Activated naive CD4-positive, alpha-beta T cell treated with anti-CD3 and anti-CD28 coated beads for 36 hours (primary cell): ENCODE measurements around the gene TENM4. TPM values are rescaled to one million over a fixed set of nuclear protein-coding genes. Genes with fewer than 3 reads are reported as not detected.

Experiments used
- CTCF ChIA-PET: fragments of 350-600 bp; sonication (Branson Sonifier 250); formaldehyde crosslinking; loops from one replicate; lab custom pipeline; 2021; ENCODE audit warnings: antibody characterized with exemption; lab: Charles Lee
- DNase-seq: peaks from one replicate; pipeline ENCODE4 v3.0.0-alpha.2; 2020
- H3K27ac Mint-ChIP-seq: one replicate; pipeline ENCODE4 v1.8.0; 2021; ENCODE audit warnings: mild to moderate bottlenecking, mixed read lengths
- H3K27me3 Mint-ChIP-seq: one replicate; pipeline ENCODE4 v1.8.0; 2021; ENCODE audit warnings: low read depth, mixed read lengths
- H3K36me3 Mint-ChIP-seq: one replicate; pipeline ENCODE4 v1.8.0; 2021; ENCODE audit warnings: low read depth, mixed read lengths
- H3K4me1 Mint-ChIP-seq: one replicate; pipeline ENCODE4 v1.8.0; 2021; ENCODE audit warnings: low read depth, mixed read lengths
- H3K4me3 Mint-ChIP-seq: one replicate; pipeline ENCODE4 v1.8.0; 2021; ENCODE audit warnings: mild to moderate bottlenecking, moderate library complexity, mixed read lengths
- H3K9me3 Mint-ChIP-seq: one replicate; pipeline ENCODE4 v1.8.0; 2021; ENCODE audit warnings: mixed read lengths
- intact Hi-C: fragments of 100-400 bp; cut with micrococcal nuclease; formaldehyde crosslinking; loops from one replicate; pipeline ENCODE4 v1.15.1; 2023
- total RNA-seq, 2 experiments: library from RNA; stranded (reverse); gene quantifications; one replicate each; pipeline ENCODE4 v1.2.3, GENCODE V29; 2021

The TENM4 gene
- total RNA-seq, 2 experiments from 2014 or later = not detected

DNA sequence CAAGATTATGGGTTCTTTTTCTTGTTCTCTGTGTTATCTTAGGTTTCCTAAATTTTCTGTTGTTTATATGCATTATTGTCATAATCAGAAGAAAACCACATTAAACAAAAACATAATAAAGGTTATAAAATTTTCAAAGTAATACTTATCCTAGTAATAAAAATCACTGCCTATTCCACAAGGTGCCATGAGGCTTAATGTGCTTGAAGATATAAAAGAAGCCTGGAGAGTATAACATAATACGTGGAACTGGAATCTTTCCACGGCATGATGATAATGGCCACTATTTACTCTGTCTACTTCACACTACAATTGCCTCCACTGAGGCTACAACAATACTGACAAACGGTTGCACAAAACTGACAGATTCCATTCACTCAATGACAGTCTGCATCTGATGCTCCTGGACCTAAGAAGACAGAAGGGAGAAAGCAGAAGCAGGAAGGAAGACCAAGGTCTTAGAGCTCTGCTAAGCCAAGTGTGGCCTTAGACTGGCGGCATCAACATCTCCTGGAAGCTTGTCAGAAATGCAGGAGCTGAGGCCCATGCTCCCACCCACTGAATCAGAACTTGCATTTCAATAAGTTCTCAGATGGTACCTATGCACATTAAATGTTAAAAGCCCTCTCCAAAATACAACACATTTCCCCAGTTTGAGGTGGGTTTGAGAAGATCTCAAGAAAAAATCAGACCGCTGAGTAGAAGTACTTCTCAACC is 13.1 kb downstream of the TENM4 start:
- Mint-ChIP-seq H3K27me3 (peaks cover 7% of the 10 kb centered on the region), H3K36me3 (no peaks in the 10 kb centered on the region), H3K4me1 (no peaks in the 10 kb centered on the region), H3K4me3 (no peak overlapping the region), H3K9me3 (no peaks in the 10 kb centered on the region), H3K27ac (no peak overlapping the region)
- CTCF ChIA-PET = no interaction called here
- no peak for DNase-seq
- intact Hi-C loops = no loop called here

DNA sequence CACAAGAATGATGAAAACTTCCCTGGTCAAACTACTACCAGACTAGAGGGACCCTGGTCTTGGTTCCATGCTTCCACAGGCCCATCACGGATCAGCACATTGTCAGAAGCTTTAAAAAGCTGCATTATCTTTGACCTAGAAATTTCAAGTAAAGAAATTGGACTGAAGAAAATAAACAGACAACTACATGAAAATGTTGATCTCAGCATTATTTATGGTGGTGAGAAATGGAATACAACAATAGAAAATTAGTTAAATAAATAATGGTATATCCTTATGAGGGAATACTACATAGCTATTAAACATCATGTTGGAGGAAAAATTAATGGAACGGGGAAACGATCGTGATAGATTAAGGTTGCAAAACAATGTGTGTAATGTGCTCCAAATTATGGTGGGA is 13.7 kb downstream of the TENM4 start:
- CTCF ChIA-PET = no interaction called here
- Mint-ChIP-seq H3K4me3 (no peak overlapping the region), H3K4me1 (no peaks in the 10 kb centered on the region), H3K27ac (no peak overlapping the region), H3K36me3 (no peaks in the 10 kb centered on the region), H3K27me3 (peaks cover 7% of the 10 kb centered on the region), H3K9me3 (no peaks in the 10 kb centered on the region)
- DNase-seq = no peak
- intact Hi-C loops = no loop called here

DNA sequence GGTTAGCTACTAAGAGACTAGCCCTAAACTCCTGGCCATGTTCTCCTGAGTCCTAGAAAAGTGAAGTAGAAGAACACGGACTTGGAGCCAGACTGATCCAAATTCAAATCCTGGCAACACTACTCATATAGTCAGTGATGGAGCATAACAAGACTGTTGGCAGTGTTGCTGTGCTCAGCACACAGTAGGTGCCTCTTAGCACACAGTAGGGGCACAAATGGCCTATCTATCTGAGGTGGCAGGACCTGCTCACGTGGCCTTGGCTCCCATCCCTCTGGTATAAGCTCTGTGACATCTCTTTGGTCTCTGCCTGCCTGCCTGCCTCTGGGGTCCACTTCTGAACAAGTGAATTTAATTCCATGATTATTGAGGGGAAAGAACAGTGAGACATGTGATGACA is 15.4 kb downstream of the TENM4 start:
- Mint-ChIP-seq H3K36me3 (no peaks in the 10 kb centered on the region), H3K27ac (no peak overlapping the region), H3K4me3 (no peak overlapping the region), H3K4me1 (no peaks in the 10 kb centered on the region), H3K27me3 (peaks cover 11% of the 10 kb centered on the region), H3K9me3 (no peaks in the 10 kb centered on the region)
- intact Hi-C loops = no loop called here
- CTCF ChIA-PET = no interaction called here
- DNase-seq = no peak

GRCh38 chr11:79423736-79424135 is 17.1 kb downstream of the TENM4 start:
- H3K4me3 Mint-ChIP-seq = no peak overlapping the region
- no peak overlapping the region for H3K27ac Mint-ChIP-seq
- no peaks in the 10 kb centered on the region for H3K4me1 Mint-ChIP-seq
- no peaks in the 10 kb centered on the region for H3K36me3 Mint-ChIP-seq
- CTCF ChIA-PET = no interaction called here
- H3K9me3 Mint-ChIP-seq = no peaks in the 10 kb centered on the region
- H3K27me3 Mint-ChIP-seq = peaks cover 12% of the 10 kb centered on the region
- no peak for DNase-seq
- intact Hi-C loops = loop anchor here (1.0 kb wide), 1 partner anchor 21 kb away; no protein-coding TSS in a partner anchor

DNA sequence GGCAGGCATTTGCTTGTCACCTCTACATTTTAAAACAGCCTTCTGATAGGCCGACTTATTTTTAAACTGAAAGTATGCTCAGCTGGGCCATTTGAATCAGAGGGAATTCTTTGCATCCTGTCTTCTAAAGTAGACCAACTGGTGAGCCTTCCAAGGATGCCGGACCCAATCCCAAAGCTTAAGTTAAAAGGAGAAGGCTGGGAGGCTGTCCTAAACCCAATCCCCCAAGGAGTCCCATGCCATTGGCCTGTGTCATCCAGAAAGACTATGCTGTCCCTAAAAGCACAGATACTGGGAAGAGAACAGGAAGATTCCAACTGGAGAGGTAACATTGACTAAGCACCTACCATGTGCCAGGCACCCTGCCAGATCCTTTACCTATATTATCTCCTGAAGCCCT is 18.0 kb downstream of the TENM4 start:
- H3K27ac Mint-ChIP-seq = no peak overlapping the region
- no peaks in the 10 kb centered on the region for H3K9me3 Mint-ChIP-seq
- H3K36me3 Mint-ChIP-seq = no peaks in the 10 kb centered on the region
- no peak overlapping the region for H3K4me3 Mint-ChIP-seq
- H3K27me3 Mint-ChIP-seq = peaks cover 17% of the 10 kb centered on the region
- no peak for DNase-seq
- H3K4me1 Mint-ChIP-seq = no peaks in the 10 kb centered on the region
- intact Hi-C loops = no loop called here
- CTCF ChIA-PET = no interaction called here

- no peaks in the 10 kb centered on the region for H3K4me1 Mint-ChIP-seq
- H3K36me3 Mint-ChIP-seq = no peaks in the 10 kb centered on the region
- DNase-seq = no peak
- intact Hi-C loops = no loop called here
- H3K4me3 Mint-ChIP-seq = no peak overlapping the region
- CTCF ChIA-PET = no interaction called here
- peaks cover 17% of the 10 kb centered on the region for H3K27me3 Mint-ChIP-seq
- no peak overlapping the region for H3K27ac Mint-ChIP-seq
- no peaks in the 10 kb centered on the region for H3K9me3 Mint-ChIP-seq
Observed at GRCh38 chr11:79421820-79422219, 19.0 kb downstream of the TENM4 start.

DNA sequence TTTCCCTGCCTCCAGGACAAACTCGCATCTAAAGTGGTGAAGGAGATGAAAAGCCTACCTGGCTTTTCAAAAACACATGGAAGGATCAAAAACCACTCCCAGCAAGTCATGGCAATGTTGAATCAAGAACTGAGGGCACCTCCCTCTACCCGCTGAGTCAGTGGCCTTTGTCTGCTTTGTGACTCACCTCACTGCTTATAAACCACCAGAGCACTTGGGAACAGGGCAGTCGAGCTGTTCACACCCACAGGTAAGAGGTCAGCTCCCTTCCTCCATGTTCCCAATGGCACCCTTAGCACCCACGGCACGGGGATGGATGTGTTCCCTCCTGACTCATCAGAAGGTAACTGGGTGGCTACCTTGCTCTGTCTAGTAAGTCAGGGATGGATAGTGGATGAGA is 21.7 kb downstream of the TENM4 start:
- CTCF ChIA-PET = no interaction called here
- H3K27ac Mint-ChIP-seq = no peak overlapping the region
- no peak for DNase-seq

GRCh38 chr11:79418241-79418640 is 22.6 kb downstream of the TENM4 start:
- intact Hi-C loops = no loop called here
- Mint-ChIP-seq H3K4me1 (no peaks in the 10 kb centered on the region), H3K4me3 (no peak overlapping the region), H3K9me3 (no peaks in the 10 kb centered on the region), H3K27me3 (peaks cover 11% of the 10 kb centered on the region), H3K36me3 (no peaks in the 10 kb centered on the region), H3K27ac (no peak overlapping the region)
- DNase-seq = no peak
- CTCF ChIA-PET = no interaction called here

More for the DNA sequence above, 21.7 kb downstream of the TENM4 start:
- H3K9me3 Mint-ChIP-seq = no peaks in the 10 kb centered on the region
- H3K4me3 Mint-ChIP-seq = no peak overlapping the region
- no peaks in the 10 kb centered on the region for H3K4me1 Mint-ChIP-seq
- H3K27me3 Mint-ChIP-seq = peaks cover 11% of the 10 kb centered on the region
- no peaks in the 10 kb centered on the region for H3K36me3 Mint-ChIP-seq
- intact Hi-C loops = no loop called here

DNA sequence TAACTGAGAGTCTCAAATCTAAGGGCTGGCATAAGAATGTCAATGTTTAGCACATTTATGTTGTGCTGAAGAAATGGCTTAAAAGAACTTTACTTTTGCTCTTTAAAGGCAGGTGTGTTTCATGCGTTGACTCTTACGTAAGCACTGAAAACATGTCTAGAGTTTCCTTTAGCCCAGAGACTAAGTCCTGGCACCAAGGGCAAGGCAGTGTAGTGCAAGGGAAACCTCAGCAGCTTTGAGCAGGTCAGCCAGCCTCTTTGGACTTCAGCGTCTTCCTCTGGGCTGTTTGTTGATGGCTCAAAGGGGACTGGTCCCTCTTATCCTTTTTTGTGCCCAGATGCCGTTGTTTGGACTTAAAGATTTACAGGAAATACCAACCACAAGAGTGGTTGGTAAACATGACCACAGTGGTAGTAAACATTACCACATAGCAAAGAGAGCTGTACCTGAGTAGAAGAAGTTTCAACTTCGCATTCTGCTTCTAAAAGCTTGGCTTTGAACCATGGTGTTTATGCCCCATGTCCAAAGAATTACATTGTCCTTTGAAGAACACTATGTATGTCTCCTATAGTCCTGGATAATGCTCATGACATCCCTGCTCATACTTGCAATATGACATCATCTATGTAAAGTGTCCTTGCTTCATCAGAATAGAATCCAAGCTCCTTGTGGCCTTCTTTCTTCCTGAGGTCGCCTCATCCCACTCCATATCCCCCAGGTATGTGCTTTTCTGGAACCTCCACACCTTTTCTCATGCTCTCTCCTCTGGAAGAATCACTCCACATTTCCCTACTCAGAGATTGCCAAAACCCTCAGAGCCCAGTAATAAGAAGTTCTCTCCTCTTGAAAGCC is 23.5 kb downstream of the TENM4 start:
- Mint-ChIP-seq H3K27me3 (peaks cover 11% of the 10 kb centered on the region), H3K36me3 (no peaks in the 10 kb centered on the region), H3K27ac (no peak overlapping the region), H3K4me3 (no peak overlapping the region), H3K4me1 (no peaks in the 10 kb centered on the region), H3K9me3 (no peaks in the 10 kb centered on the region)
- intact Hi-C loops = no loop called here
- CTCF ChIA-PET = no interaction called here
- DNase-seq = no peak

GRCh38 chr11:79415912-79416311 is 24.9 kb downstream of the TENM4 start:
- H3K36me3 Mint-ChIP-seq = no peaks in the 10 kb centered on the region
- H3K27me3 Mint-ChIP-seq = peaks cover 8% of the 10 kb centered on the region
- DNase-seq = no peak
- no peak overlapping the region for H3K27ac Mint-ChIP-seq
- CTCF ChIA-PET = no interaction called here
- H3K4me3 Mint-ChIP-seq = no peak overlapping the region
- H3K4me1 Mint-ChIP-seq = no peaks in the 10 kb centered on the region
- no peaks in the 10 kb centered on the region for H3K9me3 Mint-ChIP-seq
- intact Hi-C loops = no loop called here

- H3K4me1 Mint-ChIP-seq = no peaks in the 10 kb centered on the region
- no peak overlapping the region for H3K27ac Mint-ChIP-seq
- no peak for DNase-seq
- no peaks in the 10 kb centered on the region for H3K36me3 Mint-ChIP-seq
- no peaks in the 10 kb centered on the region for H3K9me3 Mint-ChIP-seq
- intact Hi-C loops = no loop called here
- H3K4me3 Mint-ChIP-seq = no peak overlapping the region
- CTCF ChIA-PET = no interaction called here
- H3K27me3 Mint-ChIP-seq = peaks cover 8% of the 10 kb centered on the region
Observed at GRCh38 chr11:79415411-79415810, 25.4 kb downstream of the TENM4 start.

DNA sequence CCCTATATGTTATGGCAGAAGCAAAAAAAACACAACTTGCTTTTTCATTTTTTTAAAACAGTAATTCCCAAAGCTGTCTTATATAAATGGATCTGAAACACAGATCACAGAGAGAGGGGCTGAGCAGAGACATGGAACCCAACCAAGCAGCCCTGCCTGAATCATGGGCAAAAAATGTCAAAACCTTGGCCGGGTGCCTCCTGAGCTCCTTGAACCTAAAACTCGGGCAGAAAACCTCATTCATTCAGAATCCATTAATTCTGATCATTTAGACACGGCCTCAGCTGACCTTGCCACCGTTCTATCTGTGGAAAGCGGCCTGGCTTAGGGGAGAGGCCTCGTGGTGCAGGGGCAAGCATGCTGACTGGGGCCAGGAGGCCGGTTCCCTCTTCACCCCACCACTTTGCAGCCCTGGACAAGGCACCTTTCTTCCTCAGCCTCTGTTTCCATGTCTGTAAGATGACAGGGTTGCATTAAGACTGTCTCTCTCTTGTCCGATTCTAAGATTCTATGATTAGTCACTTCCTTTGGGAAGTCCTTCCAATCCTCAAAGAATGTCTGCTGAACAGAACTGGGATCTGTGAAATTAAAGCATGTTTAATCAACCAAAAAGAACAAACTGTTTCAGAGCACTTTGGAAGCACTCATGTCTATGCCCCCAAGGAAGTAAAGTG is 26.0 kb downstream of the TENM4 start:
- no peak overlapping the region for H3K4me3 Mint-ChIP-seq
- no peak overlapping the region for H3K27ac Mint-ChIP-seq
- no peaks in the 10 kb centered on the region for H3K36me3 Mint-ChIP-seq
- no peak for DNase-seq
- H3K27me3 Mint-ChIP-seq = peaks cover 8% of the 10 kb centered on the region
- CTCF ChIA-PET = no interaction called here
- H3K9me3 Mint-ChIP-seq = no peaks in the 10 kb centered on the region
- no peaks in the 10 kb centered on the region for H3K4me1 Mint-ChIP-seq
- intact Hi-C loops = no loop called here
